D341Med (cell line): Measurements from ENCODE around the gene PRR22.

Experiments
- DNase-seq: peaks from one replicate; pipeline ENCODE4 v3.0.0; 2012; ENCODE audit warnings: low spot score

PRR22 gene

GRCh38 chr19:5814123-5814851 is 29.7 kb upstream of the PRR22 start:
- DNase-seq = no peak

GRCh38 chr19:5811117-5811516 is 26.6 kb upstream of the PRR22 start:
- no peak for DNase-seq

- DNase-seq = no peak
These were observed 24.9 kb upstream of the PRR22 start for GRCh38 chr19:5809469-5809868.

- no peak for DNase-seq
These were observed 24.5 kb upstream of the PRR22 start for GRCh38 chr19:5809053-5809452.

- no peak for DNase-seq
These were observed 23.7 kb upstream of the PRR22 start for GRCh38 chr19:5808120-5808816.

- no peak for DNase-seq
These were observed 22.4 kb upstream of the PRR22 start for GRCh38 chr19:5806905-5807304.

- no peak for DNase-seq
These were observed 21.6 kb upstream of the PRR22 start for GRCh38 chr19:5806133-5806489.

GRCh38 chr19:5805462-5806132 is 21.1 kb upstream of the PRR22 start:
- peak; percentile 90 for DNase-seq

- peak; percentile 89 for DNase-seq
These were observed 20.2 kb upstream of the PRR22 start, which contains the start of gene NRTN for GRCh38 chr19:5804516-5805461. Gene NRTN, plus strand, starts transcription at chr19:5805067. Its CDS starts 19,099 bp downstream, at chr19:5824166.

- DNase-seq = peak; percentile 96
These were observed 19.4 kb upstream of the PRR22 start for GRCh38 chr19:5803752-5804515.

- no peak for DNase-seq
These were observed 18.9 kb upstream of the PRR22 start for GRCh38 chr19:5803441-5803751.

GRCh38 chr19:5801796-5802619 is 17.5 kb upstream of the PRR22 start:
- peak; percentile 64 for DNase-seq

GRCh38 chr19:5800361-5801270 is 16.1 kb upstream of the PRR22 start:
- no peak for DNase-seq

GRCh38 chr19:5799247-5800241 is 15.0 kb upstream of the PRR22 start:
- DNase-seq = peak; percentile 72

GRCh38 chr19:5798244-5798643 is 13.7 kb upstream of the PRR22 start:
- no peak for DNase-seq

GRCh38 chr19:5795382-5795919 is 10.9 kb upstream of the PRR22 start:
- no peak for DNase-seq

GRCh38 chr19:5793188-5793587 is 8.6 kb upstream of the PRR22 start:
- no peak for DNase-seq

GRCh38 chr19:5792224-5792623 is 7.7 kb upstream of the PRR22 start:
- no peak for DNase-seq
